ENCODE results near the gene LRMDA. TPM values are rescaled to one million over a fixed set of nuclear protein-coding genes. Genes with fewer than 3 reads are reported as not detected.

LRMDA gene
- total RNA-seq, 1 donor from 2014 or later: 0.96 TPM

DNA sequence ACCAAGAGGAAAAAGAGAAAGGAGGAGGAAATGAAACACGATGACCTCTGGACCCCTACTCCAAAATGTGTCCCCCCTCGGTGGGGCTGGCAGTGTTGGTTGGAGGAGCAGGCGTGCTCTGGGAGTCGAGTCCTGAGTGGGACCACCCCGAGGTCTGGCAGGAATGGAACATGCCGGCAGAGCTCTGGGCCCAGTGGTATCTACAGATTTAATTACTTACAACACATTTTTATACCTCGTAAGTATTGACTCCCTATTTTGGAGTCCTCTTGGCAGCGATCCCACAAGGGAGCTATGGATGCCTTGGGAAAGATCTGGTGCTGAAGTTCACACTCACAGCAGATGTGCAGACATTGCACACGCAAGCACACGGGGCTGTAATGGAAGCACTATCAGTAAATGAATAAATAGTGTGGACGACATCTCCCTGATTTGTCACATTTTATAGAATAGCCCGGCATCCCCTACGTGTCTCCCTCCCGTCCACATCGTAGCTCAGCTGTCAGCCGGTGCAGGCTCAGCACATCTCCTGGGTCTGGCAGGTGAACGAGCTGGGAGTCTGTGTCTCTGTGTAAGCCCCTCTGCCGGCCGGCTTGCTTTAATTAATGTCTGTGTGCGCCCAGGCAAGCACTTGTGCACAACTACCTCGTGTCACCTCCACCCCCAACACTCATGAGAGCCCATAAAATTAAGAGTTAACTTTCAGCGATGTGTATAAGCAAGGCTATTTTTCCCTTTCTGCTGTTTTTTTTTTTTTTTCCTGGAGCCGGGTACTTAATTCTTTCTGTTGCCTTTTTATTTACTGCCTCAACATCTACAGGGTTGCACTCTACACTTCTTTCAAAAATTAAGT, 603.2 kb downstream of the LRMDA start:
- peaks cover 0 to 7% of the 10 kb centered on the region in 2 donors for H3K36me3 ChIP-seq
- peak overlapping the region in 1 of 2 donors; percentile 50 for H3K27ac ChIP-seq
- DNase-seq (ENCODE audit: low spot score in 2 of 2): no peak
- peaks cover 4 to 9% of the 10 kb centered on the region in 2 donors for H3K9me3 ChIP-seq
- H3K4me1 ChIP-seq: peaks cover 0 to 13% of the 10 kb centered on the region in 2 donors
- intact Hi-C loops (cut with DNase I): loop anchor here (5.0 to 10.0 kb wide), 4 partner anchors 268 to 513 kb away; no protein-coding TSS in a partner anchor
- no peaks in the 10 kb centered on the region for H3K27me3 ChIP-seq
- TF ChIP-seq, protein P1, sequence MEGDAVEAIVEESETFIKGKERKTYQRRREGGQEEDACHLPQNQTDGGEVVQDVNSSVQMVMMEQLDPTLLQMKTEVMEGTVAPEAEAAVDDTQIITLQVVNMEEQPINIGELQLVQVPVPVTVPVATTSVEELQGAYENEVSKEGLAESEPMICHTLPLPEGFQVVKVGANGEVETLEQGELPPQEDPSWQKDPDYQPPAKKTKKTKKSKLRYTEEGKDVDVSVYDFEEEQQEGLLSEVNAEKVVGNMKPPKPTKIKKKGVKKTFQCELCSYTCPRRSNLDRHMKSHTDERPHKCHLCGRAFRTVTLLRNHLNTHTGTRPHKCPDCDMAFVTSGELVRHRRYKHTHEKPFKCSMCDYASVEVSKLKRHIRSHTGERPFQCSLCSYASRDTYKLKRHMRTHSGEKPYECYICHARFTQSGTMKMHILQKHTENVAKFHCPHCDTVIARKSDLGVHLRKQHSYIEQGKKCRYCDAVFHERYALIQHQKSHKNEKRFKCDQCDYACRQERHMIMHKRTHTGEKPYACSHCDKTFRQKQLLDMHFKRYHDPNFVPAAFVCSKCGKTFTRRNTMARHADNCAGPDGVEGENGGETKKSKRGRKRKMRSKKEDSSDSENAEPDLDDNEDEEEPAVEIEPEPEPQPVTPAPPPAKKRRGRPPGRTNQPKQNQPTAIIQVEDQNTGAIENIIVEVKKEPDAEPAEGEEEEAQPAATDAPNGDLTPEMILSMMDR (IDR thresholded peaks at IDR 0.05): no peak
- peak overlapping the region in 1 of 2 donors; percentile 52 for H3K4me3 ChIP-seq

DNA sequence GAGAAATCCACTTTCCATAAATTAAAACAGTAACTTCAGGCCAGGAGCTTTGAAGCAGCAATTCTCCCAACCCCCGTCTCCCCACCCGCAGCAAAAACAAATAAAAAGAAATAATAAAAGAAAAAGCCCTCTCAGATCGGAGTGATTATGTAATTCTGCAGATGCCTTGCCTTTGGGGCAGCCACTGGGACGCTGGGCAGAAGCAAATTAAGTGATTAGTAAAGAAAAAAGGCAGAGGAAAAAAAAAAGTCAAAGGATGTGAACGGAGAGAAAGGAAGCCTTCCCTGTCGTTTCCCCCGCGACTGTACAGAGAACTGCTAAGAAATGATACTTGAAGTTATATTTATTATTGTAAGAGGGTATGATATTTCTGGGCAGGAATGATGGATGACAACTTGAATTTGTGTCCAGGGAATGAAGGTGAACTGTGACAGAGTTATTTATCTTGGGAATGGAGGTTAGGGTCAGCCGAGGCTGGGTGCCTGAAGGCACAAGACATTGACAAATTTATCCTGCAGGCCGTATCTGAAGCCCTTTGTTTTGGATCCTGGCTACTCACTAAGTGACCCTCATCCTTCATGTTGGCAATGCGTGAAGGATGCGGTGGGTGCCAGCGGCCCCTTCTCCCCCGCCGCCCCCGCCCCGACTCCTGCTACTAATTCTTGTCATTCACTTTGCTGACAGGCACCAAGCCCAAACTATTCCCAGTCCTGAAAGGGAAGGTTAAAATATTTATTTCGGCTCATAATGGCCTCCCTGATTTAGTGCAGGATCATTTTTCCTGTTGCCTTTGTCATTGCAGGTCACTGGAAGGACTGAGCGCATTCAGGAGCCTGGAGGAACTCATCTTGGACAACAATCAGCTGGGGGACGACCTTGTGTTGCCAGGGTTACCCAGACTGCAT, 604.0 kb downstream of the LRMDA start:
- Histone ChIP-seq H3K27ac (peak overlapping the region; percentile 39 to 50), H3K36me3 (peaks cover 0 to 7% of the 10 kb centered on the region in 2 donors), H3K4me3 (peak overlapping the region; percentile 37 to 52), H3K4me1 (peaks cover 0 to 13% of the 10 kb centered on the region in 2 donors), H3K27me3 (no peaks in the 10 kb centered on the region), H3K9me3 (peaks cover 4 to 9% of the 10 kb centered on the region in 2 donors)
- TF ChIP-seq, protein P1 (IDR thresholded peaks at IDR 0.05): no peak
- no peak for DNase-seq (ENCODE audit: low spot score in 2 of 2)
- intact Hi-C loops (cut with DNase I): loop anchor here (1.0 to 10.0 kb wide), 5 partner anchors 267 to 635 kb away; no protein-coding TSS in a partner anchor

DNA sequence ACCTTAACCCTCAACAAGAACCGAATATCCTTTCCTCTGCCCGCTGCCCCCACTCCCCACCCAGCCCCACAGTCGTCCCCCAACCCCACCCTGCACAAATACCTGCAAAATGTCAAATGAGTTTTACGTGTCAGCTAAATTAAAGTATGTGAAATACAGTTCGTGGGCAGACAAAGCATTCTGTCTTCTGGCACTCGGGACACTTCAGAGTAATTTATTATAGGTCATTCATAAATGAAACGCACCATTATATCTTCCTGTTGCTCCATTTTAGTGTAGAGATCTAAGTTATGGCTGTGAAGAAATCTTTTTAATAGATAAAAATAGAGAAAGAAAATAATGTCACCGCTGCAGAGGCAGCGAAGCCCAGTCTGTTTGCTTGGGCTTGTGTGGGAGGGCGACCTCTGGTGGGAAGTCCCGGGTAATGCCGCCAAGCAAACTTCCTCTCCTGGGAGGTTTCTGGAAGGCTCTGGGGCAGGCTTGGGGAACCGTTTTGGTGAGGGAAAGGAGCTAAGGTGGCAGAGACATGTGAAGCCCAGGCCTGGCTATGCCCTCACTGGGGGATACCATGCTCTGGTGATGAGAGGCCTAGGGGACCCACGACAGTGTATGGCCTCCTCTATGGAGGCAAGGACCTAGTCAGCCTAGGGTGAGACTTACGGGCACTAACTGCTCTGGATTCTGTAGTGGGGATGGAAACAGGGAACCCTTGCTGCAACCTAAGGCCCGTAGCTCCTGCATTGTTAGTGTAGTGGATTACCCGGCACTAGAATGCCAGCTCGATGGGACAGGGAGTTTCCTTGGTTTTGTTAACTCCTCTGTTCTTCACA, 604.9 kb downstream of the LRMDA start:
- Histone ChIP-seq H3K9me3 (peaks cover 4 to 9% of the 10 kb centered on the region in 2 donors), H3K4me1 (peaks cover 0 to 13% of the 10 kb centered on the region in 2 donors), H3K27ac (peak overlapping the region; percentile 39 to 50), H3K4me3 (peak overlapping the region; percentile 37 to 52), H3K27me3 (no peaks in the 10 kb centered on the region), H3K36me3 (peaks cover 0 to 7% of the 10 kb centered on the region in 2 donors)
- intact Hi-C loops (cut with DNase I): loop anchor here (1.0 to 10.0 kb wide), 5 partner anchors 266 to 636 kb away; no protein-coding TSS in a partner anchor
- TF ChIP-seq, protein P1 (IDR thresholded peaks at IDR 0.05): peak; percentile 89 to 97 (median 93)
- DNase-seq (ENCODE audit: low spot score in 2 of 2): peak; percentile 18 to 88

DNA sequence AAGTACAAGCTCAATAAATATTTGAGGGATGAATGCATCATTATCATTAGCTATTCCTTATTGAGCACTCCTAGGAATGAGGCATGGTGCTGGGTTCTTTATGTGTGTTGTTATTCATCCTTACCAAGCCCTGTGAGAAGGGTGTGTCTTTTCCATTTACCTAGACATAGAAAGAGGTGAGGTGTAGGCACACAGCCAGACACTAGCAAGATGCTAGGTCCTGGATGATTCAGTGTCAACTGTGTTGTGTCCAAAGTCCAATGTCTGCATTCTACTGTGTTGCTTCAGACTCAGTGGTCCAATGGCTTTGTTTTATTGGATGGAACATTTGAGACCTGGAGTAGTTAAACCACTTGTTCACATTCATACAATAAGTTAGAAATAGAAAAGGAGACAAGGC, 605.5 kb downstream of the LRMDA start:
- TF ChIP-seq, protein P1 (IDR thresholded peaks at IDR 0.05): no peak

More for the DNA sequence above, 605.5 kb downstream of the LRMDA start:
- peaks cover 0 to 7% of the 10 kb centered on the region in 2 donors for H3K36me3 ChIP-seq
- no peaks in the 10 kb centered on the region for H3K27me3 ChIP-seq
- H3K9me3 ChIP-seq: peaks cover 4 to 9% of the 10 kb centered on the region in 2 donors
- peaks cover 0 to 13% of the 10 kb centered on the region in 2 donors for H3K4me1 ChIP-seq
- H3K4me3 ChIP-seq: no peak overlapping the region
- intact Hi-C loops (cut with DNase I): loop anchor here (1.0 to 10.0 kb wide), 5 partner anchors 265 to 637 kb away; no protein-coding TSS in a partner anchor
- no peak for DNase-seq (ENCODE audit: low spot score in 2 of 2)
- no peak overlapping the region for H3K27ac ChIP-seq

All from ascending aorta (tissue), 2 donors.